ENCODE results near the gene C5orf15.

C5orf15 gene

GRCh38 chr5:133993185-133993936, 24.9 kb upstream of the C5orf15 start:
- H3K79me2 ChIP-seq (ENCODE audit: insufficient read depth, low read length), result peaks cover 54% of the 10 kb centered on the region
- H3K27me3 ChIP-seq (ENCODE audit: insufficient read depth, low read length), result no peaks in the 10 kb centered on the region
- peak overlapping the region; percentile 63 for H3K27ac ChIP-seq (ENCODE audit: low read depth, low read length, poor library complexity, severe bottlenecking)
- H3K9me2 ChIP-seq (ENCODE audit: low read depth, low read length), result no peaks in the 10 kb centered on the region
- no peak overlapping the region; the same call in 1 of the 2 replicates for H3K9ac ChIP-seq (ENCODE audit: low read length)
- TF ChIP-seq, protein P1, sequence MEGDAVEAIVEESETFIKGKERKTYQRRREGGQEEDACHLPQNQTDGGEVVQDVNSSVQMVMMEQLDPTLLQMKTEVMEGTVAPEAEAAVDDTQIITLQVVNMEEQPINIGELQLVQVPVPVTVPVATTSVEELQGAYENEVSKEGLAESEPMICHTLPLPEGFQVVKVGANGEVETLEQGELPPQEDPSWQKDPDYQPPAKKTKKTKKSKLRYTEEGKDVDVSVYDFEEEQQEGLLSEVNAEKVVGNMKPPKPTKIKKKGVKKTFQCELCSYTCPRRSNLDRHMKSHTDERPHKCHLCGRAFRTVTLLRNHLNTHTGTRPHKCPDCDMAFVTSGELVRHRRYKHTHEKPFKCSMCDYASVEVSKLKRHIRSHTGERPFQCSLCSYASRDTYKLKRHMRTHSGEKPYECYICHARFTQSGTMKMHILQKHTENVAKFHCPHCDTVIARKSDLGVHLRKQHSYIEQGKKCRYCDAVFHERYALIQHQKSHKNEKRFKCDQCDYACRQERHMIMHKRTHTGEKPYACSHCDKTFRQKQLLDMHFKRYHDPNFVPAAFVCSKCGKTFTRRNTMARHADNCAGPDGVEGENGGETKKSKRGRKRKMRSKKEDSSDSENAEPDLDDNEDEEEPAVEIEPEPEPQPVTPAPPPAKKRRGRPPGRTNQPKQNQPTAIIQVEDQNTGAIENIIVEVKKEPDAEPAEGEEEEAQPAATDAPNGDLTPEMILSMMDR (IDR thresholded peaks at IDR 0.05; ENCODE audit: low read length), result no peak
- no peak for TF ChIP-seq EZH2 (IDR thresholded peaks at IDR 0.05; ENCODE audit: borderline replicate concordance, low read length)
- 0 out of 2 replicates have a peak, but pooled peaks cover 4% of the 10 kb centered on the region for H3F3A ChIP-seq (ENCODE audit: insufficient read depth, low read length)
- H3K4me1 ChIP-seq (ENCODE audit: insufficient read depth, low read length, severe bottlenecking), result peaks cover 77% of the 10 kb centered on the region
- no peaks in the 10 kb centered on the region for H3K9me3 ChIP-seq (ENCODE audit: low read length)
- H3K4me3 ChIP-seq (ENCODE audit: low read depth, low read length, poor library complexity, severe bottlenecking), result peak overlapping the region; percentile 14
- H3K36me3 ChIP-seq (ENCODE audit: insufficient read depth, low read length), result peaks cover 34% of the 10 kb centered on the region
- H3K4me2 ChIP-seq (ENCODE audit: low read length), result peak overlapping the region; percentile 59; the same call in 1 of the 2 replicates
- H4K20me1 ChIP-seq (ENCODE audit: insufficient read depth, low read length), result no peaks in the 10 kb centered on the region
- no peak overlapping the region for H2AFZ ChIP-seq (ENCODE audit: low read length)

- no peak overlapping the region for H2AFZ ChIP-seq (ENCODE audit: low read length)
- H3K79me2 ChIP-seq (ENCODE audit: insufficient read depth, low read length), result peaks cover 49% of the 10 kb centered on the region
- H3K9ac ChIP-seq (ENCODE audit: low read length), result no peak overlapping the region; the same call in 1 of the 2 replicates
- H3K27me3 ChIP-seq (ENCODE audit: insufficient read depth, low read length), result no peaks in the 10 kb centered on the region
- H4K20me1 ChIP-seq (ENCODE audit: insufficient read depth, low read length), result no peaks in the 10 kb centered on the region
- H3K27ac ChIP-seq (ENCODE audit: low read depth, low read length, poor library complexity, severe bottlenecking), result peak overlapping the region; percentile 63
- peaks cover 38% of the 10 kb centered on the region for H3K36me3 ChIP-seq (ENCODE audit: insufficient read depth, low read length)
- peaks cover 74% of the 10 kb centered on the region for H3K4me1 ChIP-seq (ENCODE audit: insufficient read depth, low read length, severe bottlenecking)
- H3K9me2 ChIP-seq (ENCODE audit: low read depth, low read length), result no peaks in the 10 kb centered on the region
- 0 out of 2 replicates have a peak, but pooled peaks cover 4% of the 10 kb centered on the region for H3F3A ChIP-seq (ENCODE audit: insufficient read depth, low read length)
- peak overlapping the region; percentile 59 for H3K4me2 ChIP-seq (ENCODE audit: low read length)
- TF ChIP-seq, protein P1 (IDR thresholded peaks at IDR 0.05; ENCODE audit: low read length), result no peak
- no peak for TF ChIP-seq EZH2 (IDR thresholded peaks at IDR 0.05; ENCODE audit: borderline replicate concordance, low read length)
- no peaks in the 10 kb centered on the region for H3K9me3 ChIP-seq (ENCODE audit: low read length)
- peak overlapping the region; percentile 21 for H3K4me3 ChIP-seq (ENCODE audit: low read depth, low read length, poor library complexity, severe bottlenecking)
Observed at GRCh38 chr5:133992429-133993155, 24.2 kb upstream of the C5orf15 start.

- H3K4me2 ChIP-seq (ENCODE audit: low read length), result peak overlapping the region; percentile 38; the same call in 1 of the 2 replicates
- no peak overlapping the region for H2AFZ ChIP-seq (ENCODE audit: low read length)
- peak overlapping the region; percentile 38; the same call in 1 of the 2 replicates for H3K9ac ChIP-seq (ENCODE audit: low read length)
- H3K4me3 ChIP-seq (ENCODE audit: low read depth, low read length, poor library complexity, severe bottlenecking), result no peak overlapping the region
- peaks cover 67% of the 10 kb centered on the region for H3K4me1 ChIP-seq (ENCODE audit: insufficient read depth, low read length, severe bottlenecking)
- no peaks in the 10 kb centered on the region for H3K9me3 ChIP-seq (ENCODE audit: low read length)
- no peaks in the 10 kb centered on the region for H4K20me1 ChIP-seq (ENCODE audit: insufficient read depth, low read length)
- peak overlapping the region; percentile 89 for H3K27ac ChIP-seq (ENCODE audit: low read depth, low read length, poor library complexity, severe bottlenecking)
- H3K9me2 ChIP-seq (ENCODE audit: low read depth, low read length), result no peaks in the 10 kb centered on the region
- peaks cover 51% of the 10 kb centered on the region for H3K36me3 ChIP-seq (ENCODE audit: insufficient read depth, low read length)
- no peaks in the 10 kb centered on the region for H3K27me3 ChIP-seq (ENCODE audit: insufficient read depth, low read length)
- H3K79me2 ChIP-seq (ENCODE audit: insufficient read depth, low read length), result peaks cover 39% of the 10 kb centered on the region
- TF ChIP-seq, protein P1 (IDR thresholded peaks at IDR 0.05; ENCODE audit: low read length), result no peak
- TF ChIP-seq EZH2 (IDR thresholded peaks at IDR 0.05; ENCODE audit: borderline replicate concordance, low read length), result no peak
- 0 out of 2 replicates have a peak, but pooled peaks cover 4% of the 10 kb centered on the region for H3F3A ChIP-seq (ENCODE audit: insufficient read depth, low read length)
Observed at GRCh38 chr5:133991171-133991910, 22.9 kb upstream of the C5orf15 start.

Measured in OCI-LY1 (cell line).